H1 (cell line): ENCODE results near the gene MMP19. TPM values are rescaled to one million over a fixed set of nuclear protein-coding genes. Genes with fewer than 3 reads are reported as not detected.
A peak's percentile ranks its signal among the peaks of the same experiment; 100 is the strongest.

Source experiments
- CTCF ChIA-PET: fragments of 300-600 bp; sonication (Branson Sonifier 250); formaldehyde crosslinking; loops from one replicate; lab custom pipeline; 2021; ENCODE audit not compliant: partially characterized antibody; lab: Charles Lee
- POLR2A ChIA-PET: fragments of 300-600 bp; sonication (Branson Sonifier 250); formaldehyde crosslinking; loops from one replicate; lab custom pipeline; 2021; ENCODE audit warnings: inconsistent platforms; ENCODE audit not compliant: partially characterized antibody; lab: Charles Lee
- DNase-seq, 2 experiments: peaks; one replicate each; pipeline versions ENCODE4 v3.0.0 to v3.0.0-alpha.2; 2010 to 2022; ENCODE audit warnings: low spot score in 2 of 2, low read depth in 1 of 2, mixed read lengths in 1 of 2
- FAIRE-seq: peaks from 2 replicates; lab custom pipeline; 2011; peaks lifted over from hg19 to GRCh38; lab: Jason Lieb, UNC
- H2AFZ ChIP-seq: 2 replicates; pipeline ENCODE4 v1.8.1; 2012; ENCODE audit warnings: low read length, inconsistent platforms
- H2AK5ac ChIP-seq: 2 replicates; pipeline ENCODE4 v1.6.1; 2013; ENCODE audit warnings: low read depth, low read length
- H2BK120ac ChIP-seq: replicated peaks from 2 replicates; pipeline ENCODE3; 2013; ENCODE audit warnings: low read depth, low read length, inconsistent platforms
- H2BK12ac ChIP-seq: 2 replicates; pipeline ENCODE4 v1.6.1; 2013; ENCODE audit warnings: low read depth, low read length
- H2BK15ac ChIP-seq: 2 replicates; pipeline ENCODE4 v1.6.1; 2013; ENCODE audit warnings: low read length
- H2BK20ac ChIP-seq: 2 replicates; pipeline ENCODE4 v1.6.1; 2013; ENCODE audit warnings: low read length
- H2BK5ac ChIP-seq: 2 replicates; pipeline ENCODE4 v1.6.1; 2013; ENCODE audit warnings: low read depth, low read length
- H3K14ac ChIP-seq: 2 replicates; pipeline ENCODE4 v1.6.1; 2013; ENCODE audit warnings: inconsistent platforms; ENCODE audit not compliant: insufficient read length
- H3K18ac ChIP-seq: 2 replicates; pipeline ENCODE4 v1.6.1; 2013; ENCODE audit warnings: low read length; ENCODE audit errors: extremely low read depth
- H3K23ac ChIP-seq: 2 replicates; pipeline ENCODE4 v1.6.1; 2013; ENCODE audit warnings: inconsistent platforms; ENCODE audit not compliant: insufficient read length
- H3K23me2 ChIP-seq: 2 replicates; pipeline ENCODE4 v1.6.1; 2013; ENCODE audit warnings: low read depth, low read length
- H3K27ac ChIP-seq: 2 replicates; pipeline ENCODE4 v1.6.1; 2011; ENCODE audit warnings: low read depth, low read length, inconsistent platforms
- H3K27me3 ChIP-seq, 4 experiments: replicated peaks in 1 of 4; 1 replicate in 1 of 4; 2 replicates in 3 of 4; pipeline versions ENCODE4 v1.6.1 to v1.8.1; 2011 to 2013; ENCODE audit warnings: low read length in 3 of 4, mild to moderate bottlenecking in 3 of 4, inconsistent platforms in 2 of 4, mixed read lengths in 2 of 4, moderate library complexity in 1 of 4; ENCODE audit not compliant: control insufficient read depth in 3 of 4, insufficient read depth in 3 of 4; ENCODE audit errors: extremely low read depth in 1 of 4
- H3K36me3 ChIP-seq, 4 experiments: 2 replicates each; pipeline versions ENCODE4 v1.6.1 to v1.8.1; 2011 to 2013; ENCODE audit warnings: mild to moderate bottlenecking in 4 of 4, low read length in 3 of 4, moderate library complexity in 2 of 4, control low read depth in 1 of 4, inconsistent platforms in 1 of 4; ENCODE audit not compliant: insufficient read depth in 4 of 4, control insufficient read depth in 2 of 4
- H3K4ac ChIP-seq: replicated peaks from 2 replicates; pipeline ENCODE3; 2013; ENCODE audit warnings: low read length, low read depth, mixed read lengths, inconsistent platforms; ENCODE audit not compliant: insufficient read length
- H3K4me1 ChIP-seq, 4 experiments: replicated peaks in 1 of 4; 1 replicate in 1 of 4; 2 replicates in 3 of 4; pipeline versions ENCODE4 v1.6.1 to v1.8.1; 2011 to 2013; ENCODE audit warnings: low read length in 3 of 4, inconsistent platforms in 2 of 4, mixed read lengths in 1 of 4; ENCODE audit not compliant: insufficient read depth in 4 of 4, control insufficient read depth in 3 of 4
- H3K4me2 ChIP-seq, 2 experiments: 2 replicates each; pipeline versions ENCODE4 v1.6.1 to v1.8.1; 2011 to 2013; ENCODE audit warnings: low read depth in 2 of 2, low read length in 2 of 2, control low read depth in 1 of 2, inconsistent platforms in 1 of 2, mild to moderate bottlenecking in 1 of 2; ENCODE audit not compliant: insufficient read depth in 1 of 2
- H3K4me3 ChIP-seq, 4 experiments: fragments of 200-600, 300-600 bp in 1 of 4; sonication (generic), shearing (Covaris generic), sonication (Bioruptor Twin) in 1 of 4; 2 replicates each; pipeline versions ENCODE4 v1.5.1 to v1.8.1; 2011 to 2016; ENCODE audit warnings: low read length in 4 of 4, low read depth in 3 of 4, control low read depth in 2 of 4, inconsistent platforms in 2 of 4, mild to moderate bottlenecking in 2 of 4, mixed read lengths in 1 of 4, moderate library complexity in 1 of 4; ENCODE audit not compliant: insufficient read depth in 2 of 4; ENCODE audit errors: extremely low read depth in 1 of 4
- H3K56ac ChIP-seq: replicated peaks from 2 replicates; pipeline ENCODE3; 2013; ENCODE audit warnings: low read depth, mild to moderate bottlenecking, mixed read lengths, low read length, inconsistent platforms; ENCODE audit not compliant: insufficient read length
- H3K79me1 ChIP-seq: 2 replicates; pipeline ENCODE4 v1.6.1; 2013; ENCODE audit warnings: low read depth, low read length, control low read depth
- H3K79me2 ChIP-seq, 2 experiments: 2 replicates each; pipeline versions ENCODE4 v1.6.1 to v1.8.1; 2012 to 2013; ENCODE audit warnings: low read length in 2 of 2, mild to moderate bottlenecking in 2 of 2, inconsistent platforms in 1 of 2; ENCODE audit not compliant: insufficient read depth in 2 of 2, control insufficient read depth in 1 of 2
- H3K9ac ChIP-seq, 4 experiments: replicated peaks in 1 of 4; 1 replicate in 1 of 4; 2 replicates in 3 of 4; pipeline versions ENCODE4 v1.6.1 to v1.8.1; 2011 to 2013; ENCODE audit warnings: low read depth in 3 of 4, low read length in 3 of 4, control low read depth in 2 of 4, mild to moderate bottlenecking in 2 of 4, moderate library complexity in 2 of 4, inconsistent platforms in 1 of 4; ENCODE audit errors: extremely low read depth in 1 of 4
- H3K9me3 ChIP-seq, 2 experiments: 2 replicates each; pipeline versions ENCODE4 v1.6.1 to v1.8.1; 2012 to 2013; ENCODE audit warnings: mild to moderate bottlenecking in 2 of 2, moderate library complexity in 2 of 2, control low read depth in 1 of 2, inconsistent platforms in 1 of 2, low read depth in 1 of 2, low read length in 1 of 2, mixed read lengths in 1 of 2; ENCODE audit not compliant: insufficient read depth in 2 of 2
- H4K20me1 ChIP-seq, 2 experiments: replicated peaks in 1 of 2; 2 replicates each; pipeline versions ENCODE3 to v1.8.1; 2011 to 2013; ENCODE audit warnings: inconsistent platforms in 2 of 2, low read length in 2 of 2, mild to moderate bottlenecking in 1 of 2; ENCODE audit not compliant: insufficient read depth in 2 of 2, control insufficient read depth in 1 of 2
- H4K5ac ChIP-seq: 2 replicates; pipeline ENCODE4 v1.6.1; 2013; ENCODE audit warnings: low read length, low read depth, mixed read lengths, inconsistent platforms; ENCODE audit not compliant: insufficient read length
- H4K8ac ChIP-seq: 2 replicates; pipeline ENCODE4 v1.8.0; 2013; ENCODE audit warnings: mild to moderate bottlenecking, moderate library complexity, low read length, inconsistent platforms; ENCODE audit not compliant: insufficient read depth; ENCODE audit errors: extremely low read depth
- H4K91ac ChIP-seq: replicated peaks from 2 replicates; pipeline ENCODE3; 2013; ENCODE audit warnings: low read length, mixed read lengths, inconsistent platforms; ENCODE audit not compliant: insufficient read length
- EP300 ChIP-seq, 2 experiments: IDR thresholded peaks; 1 replicate in 1 of 2; 2 replicates in 1 of 2; pipeline ENCODE4 v1.6.1; 2011 to 2012; ENCODE audit warnings: low read depth in 2 of 2, low read length in 2 of 2, mild to moderate bottlenecking in 2 of 2, borderline replicate concordance in 1 of 2, inconsistent platforms in 1 of 2, moderate library complexity in 1 of 2
- POU5F1 ChIP-seq: IDR thresholded peaks from 2 replicates; pipeline ENCODE4 v1.6.1; 2011; ENCODE audit warnings: low read depth, mild to moderate bottlenecking, low read length, moderate library complexity
- RAD21 ChIP-seq, 2 experiments: IDR thresholded peaks in 1 of 2; conservative IDR thresholded peaks in 1 of 2; 2 replicates each; pipeline ENCODE4 v1.6.1; 2011; ENCODE audit warnings: low read depth in 2 of 2, low read length in 2 of 2, improper control_type of control experiment in 1 of 2, inconsistent platforms in 1 of 2, mild to moderate bottlenecking in 1 of 2, moderate library complexity in 1 of 2
- WGBS, 2 experiments: shearing (Covaris generic) in 1 of 2; methylation state at CpG; one replicate each; pipeline versions ENCODE4 v1.1.6 to v1.1.7; 2013 to 2015; ENCODE audit warnings: low lambda C conversion rate in 2 of 2, mixed read lengths in 2 of 2, inconsistent platforms in 1 of 2, low coverage in 1 of 2, missing lambda C conversion rate in 1 of 2; ENCODE audit not compliant: insufficient replicate concordance in 2 of 2, insufficient coverage in 1 of 2, insufficient read length in 1 of 2; ENCODE audit errors: extremely low coverage in 1 of 2, missing lambda C conversion rate in 1 of 2; 5-methylcytosine and 5-hydroxymethylcytosine counted together
- polyA plus RNA-seq, 7 experiments: library from polyadenylated mRNA; depleted of rRNA in 3 of 7; stranded (reverse) in 5 of 7; unstranded in 2 of 7; fragments of >200 nt in 5 of 7; fragments of 200-250 nt in 2 of 7; gene quantifications; 1 replicate in 5 of 7; 2 replicates in 1 of 7; 4 replicates in 1 of 7; pipeline versions ENCODE4 v1.2.1 to v1.2.3, GENCODE V29; 2011 to 2013; ENCODE audit warnings: missing spikeins in 2 of 7, mixed read lengths in 2 of 7
- total RNA-seq: library from RNA; stranded (reverse); fragmentation: NEBNext Ultra II Directional; extraction: Animal tissue kit (Norgen Biotek cat#: 25700); gene quantifications from 2 replicates; pipeline ENCODE4 v1.2.1, GENCODE V29; 2021
- TF ChIP-seq, protein P1 (sequence below): IDR thresholded peaks from 2 replicates; pipeline ENCODE4 v1.6.1; 2011; ENCODE audit warnings: low read length, improper control_type of control experiment
- TF ChIP-seq, protein P2 (sequence below), 3 experiments: IDR thresholded peaks; 1 replicate in 2 of 3; 2 replicates in 1 of 3; pipeline versions ENCODE4 v1.5.1 to v1.6.1; 2011; ENCODE audit warnings: low read length in 3 of 3, mild to moderate bottlenecking in 3 of 3, inconsistent platforms in 2 of 3, low read depth in 1 of 3, moderate library complexity in 1 of 3; ENCODE audit not compliant: insufficient read depth in 1 of 3; ENCODE audit errors: control extremely low read depth in 1 of 3

The MMP19 gene
- total and polyA plus RNA-seq, 2 of the 8 experiments (the other 6 are each of a cell fraction or from before 2014, with no cell fraction given): 2.7 to 3.3 TPM

DNA sequence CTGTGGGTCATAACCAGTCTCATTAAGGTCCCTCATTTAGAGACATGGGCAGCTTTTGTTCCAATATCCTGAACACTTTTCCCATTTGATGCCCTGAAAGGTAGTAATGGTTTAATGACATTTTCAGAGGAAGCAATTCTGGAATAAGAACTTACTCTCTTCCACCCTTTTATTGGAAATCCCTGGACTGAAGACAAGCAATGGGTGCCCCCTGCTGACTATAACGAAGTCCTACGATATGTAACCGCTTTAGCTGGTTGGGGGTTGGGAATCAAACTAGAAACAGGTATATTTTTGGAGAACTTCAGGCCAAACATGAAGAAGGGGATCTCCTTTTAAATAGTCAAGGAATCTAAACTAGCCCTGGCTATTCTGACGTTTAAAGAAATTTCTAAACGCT, 45.7 kb downstream of the MMP19 start:
- Histone ChIP-seq H2BK120ac (no peak overlapping the region), H3K4me1 (no peaks in the 10 kb centered on the region), H2BK20ac (no peak overlapping the region), H3K9ac (no peak overlapping the region), H3K18ac (no peak overlapping the region), H4K91ac (no peak overlapping the region), H2AFZ (no peak overlapping the region), H4K5ac (no peak overlapping the region), H3K27ac (no peak overlapping the region), H3K79me2 (peaks cover 0 to 16% of the 10 kb centered on the region in 2 experiments; a peak in 2 of 4 replicates), H2BK12ac (no peak overlapping the region), H3K27me3 (no peaks in the 10 kb centered on the region), H3K23me2 (no peaks in the 10 kb centered on the region), H3K4ac (no peak overlapping the region), H4K20me1 (peaks cover 2 to 6% of the 10 kb centered on the region in 2 experiments), H3K79me1 (no peaks in the 10 kb centered on the region; the same call in none of the 2 replicates), H3K14ac (no peak overlapping the region), H3K4me2 (no peak overlapping the region), H3K36me3 (peaks cover 11 to 78% (median 40%) of the 10 kb centered on the region in 4 experiments)
- DNase-seq: no peak
- WGBS, 2 experiments: 72% methylated on average over 5 of the region's 5 CpGs; no CpG with 5 or more reads in 1 of the 2 experiments
- ChIA-PET CTCF (interaction anchor here (0.6 to 9.8 kb wide), 20 partner anchors 9 to 1164 kb away, joined by 3 to 145 read pairs (median 4); partner anchors contain the start of genes GDF11, ORMDL2 and SARNP), POLR2A (interaction anchor here (1.1 to 2.6 kb wide), 9 partner anchors 13 to 129 kb away, joined by 3 to 8 read pairs (median 5); no protein-coding TSS in a partner anchor)
- TF ChIP-seq EP300 (IDR thresholded peaks at IDR 0.05; ENCODE audit: borderline replicate concordance in 1 of 2, low read depth in 2 of 2, low read length in 2 of 2) (no peak), RAD21 (IDR thresholded peaks at IDR 0.05 in 1 of 2, conservative IDR thresholded peaks at IDR 0.05 in 1 of 2; ENCODE audit: low read depth in 2 of 2, low read length in 2 of 2) (peak; percentile 53 to 64), POU5F1 (no peak)
- TF ChIP-seq, protein P1, sequence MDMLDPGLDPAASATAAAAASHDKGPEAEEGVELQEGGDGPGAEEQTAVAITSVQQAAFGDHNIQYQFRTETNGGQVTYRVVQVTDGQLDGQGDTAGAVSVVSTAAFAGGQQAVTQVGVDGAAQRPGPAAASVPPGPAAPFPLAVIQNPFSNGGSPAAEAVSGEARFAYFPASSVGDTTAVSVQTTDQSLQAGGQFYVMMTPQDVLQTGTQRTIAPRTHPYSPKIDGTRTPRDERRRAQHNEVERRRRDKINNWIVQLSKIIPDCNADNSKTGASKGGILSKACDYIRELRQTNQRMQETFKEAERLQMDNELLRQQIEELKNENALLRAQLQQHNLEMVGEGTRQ: no peak
- TF ChIP-seq, protein P2, sequence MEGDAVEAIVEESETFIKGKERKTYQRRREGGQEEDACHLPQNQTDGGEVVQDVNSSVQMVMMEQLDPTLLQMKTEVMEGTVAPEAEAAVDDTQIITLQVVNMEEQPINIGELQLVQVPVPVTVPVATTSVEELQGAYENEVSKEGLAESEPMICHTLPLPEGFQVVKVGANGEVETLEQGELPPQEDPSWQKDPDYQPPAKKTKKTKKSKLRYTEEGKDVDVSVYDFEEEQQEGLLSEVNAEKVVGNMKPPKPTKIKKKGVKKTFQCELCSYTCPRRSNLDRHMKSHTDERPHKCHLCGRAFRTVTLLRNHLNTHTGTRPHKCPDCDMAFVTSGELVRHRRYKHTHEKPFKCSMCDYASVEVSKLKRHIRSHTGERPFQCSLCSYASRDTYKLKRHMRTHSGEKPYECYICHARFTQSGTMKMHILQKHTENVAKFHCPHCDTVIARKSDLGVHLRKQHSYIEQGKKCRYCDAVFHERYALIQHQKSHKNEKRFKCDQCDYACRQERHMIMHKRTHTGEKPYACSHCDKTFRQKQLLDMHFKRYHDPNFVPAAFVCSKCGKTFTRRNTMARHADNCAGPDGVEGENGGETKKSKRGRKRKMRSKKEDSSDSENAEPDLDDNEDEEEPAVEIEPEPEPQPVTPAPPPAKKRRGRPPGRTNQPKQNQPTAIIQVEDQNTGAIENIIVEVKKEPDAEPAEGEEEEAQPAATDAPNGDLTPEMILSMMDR (IDR thresholded peaks at IDR 0.05; ENCODE audit: control extremely low read depth in 1 of 3, insufficient read depth in 1 of 3, low read depth in 1 of 3, low read length in 3 of 3): peak in 2 of 3 experiments; percentile 52 to 55; a peak in 3 of 4 replicates
- TF ChIP-seq, all 59 proteins: peak for 2
- no peak overlapping the region for H3K4me3 ChIP-seq
- H3K56ac ChIP-seq: no peak overlapping the region
- H3K9me3 ChIP-seq: no peaks in the 10 kb centered on the region
- no peak overlapping the region for H2BK5ac ChIP-seq
- H4K8ac ChIP-seq: no peak overlapping the region
- H2BK15ac ChIP-seq: no peak overlapping the region
- no peak overlapping the region for H2AK5ac ChIP-seq
- peak; percentile 69 for FAIRE-seq
- no peak overlapping the region for H3K23ac ChIP-seq
